Mesendoderm (in vitro differentiated cells): ENCODE data around the gene AMIGO1.

Source experiments
- DNase-seq: peaks from one replicate; pipeline ENCODE4 v3.0.0; 2013
- H2AK5ac ChIP-seq: 2 replicates; pipeline ENCODE4 v1.6.1; 2013; ENCODE audit warnings: low read length, inconsistent platforms
- H2BK120ac ChIP-seq: 2 replicates; pipeline ENCODE4 v1.6.1; 2013; ENCODE audit warnings: low read depth, mild to moderate bottlenecking, low read length, moderate library complexity, mixed read lengths
- H2BK15ac ChIP-seq: replicated peaks from 2 replicates; pipeline ENCODE4 v1.6.1; 2013; ENCODE audit warnings: low read depth, mild to moderate bottlenecking, moderate library complexity
- H2BK5ac ChIP-seq: 2 replicates; pipeline ENCODE4 v1.6.1; 2013; ENCODE audit warnings: low read length, inconsistent platforms
- H3K18ac ChIP-seq: 2 replicates; pipeline ENCODE4 v1.6.1; 2013; ENCODE audit warnings: mild to moderate bottlenecking, low read length, mixed read lengths
- H3K23ac ChIP-seq: one replicate; pipeline ENCODE4 v1.6.1; 2013; ENCODE audit warnings: low read length
- H3K27ac ChIP-seq: 2 replicates; pipeline ENCODE4 v1.5.1; 2013; ENCODE audit warnings: low read depth, mild to moderate bottlenecking, inconsistent platforms, low read length, moderate library complexity
- H3K27me3 ChIP-seq: 2 replicates; pipeline ENCODE4 v1.6.1; 2013; ENCODE audit warnings: low read length, control low read depth, mild to moderate bottlenecking, inconsistent platforms; ENCODE audit not compliant: insufficient read depth, poor library complexity
- H3K36me3 ChIP-seq: 2 replicates; pipeline ENCODE4 v1.6.1; 2013; ENCODE audit warnings: low read length, inconsistent platforms; ENCODE audit not compliant: control insufficient read depth, insufficient read depth
- H3K4ac ChIP-seq: one replicate; pipeline ENCODE4 v1.6.1; 2013; ENCODE audit warnings: low read depth, mild to moderate bottlenecking, low read length, moderate library complexity
- H3K4me1 ChIP-seq: 2 replicates; pipeline ENCODE4 v1.6.1; 2013; ENCODE audit warnings: low read depth, low read length, inconsistent platforms; ENCODE audit not compliant: control insufficient read depth
- H3K4me2 ChIP-seq: 2 replicates; pipeline ENCODE4 v1.6.1; 2013; ENCODE audit warnings: low read length
- H3K4me3 ChIP-seq: 2 replicates; pipeline ENCODE4 v1.5.1; 2013; ENCODE audit warnings: mild to moderate bottlenecking, low read length
- H3K56ac ChIP-seq: one replicate; pipeline ENCODE4 v1.6.1; 2013; ENCODE audit warnings: low read length
- H3K79me1 ChIP-seq: 2 replicates; pipeline ENCODE4 v1.6.1; 2013; ENCODE audit warnings: low read length, inconsistent platforms
- H3K79me2 ChIP-seq: 2 replicates; pipeline ENCODE4 v1.6.1; 2013; ENCODE audit warnings: mild to moderate bottlenecking, low read length; ENCODE audit not compliant: control insufficient read depth, insufficient read depth
- H3K9ac ChIP-seq: 2 replicates; pipeline ENCODE4 v1.6.1; 2013; ENCODE audit warnings: low read length, inconsistent platforms
- H4K5ac ChIP-seq: one replicate; pipeline ENCODE4 v1.6.1; 2013; ENCODE audit warnings: low read length
- H4K8ac ChIP-seq: one replicate; pipeline ENCODE4 v1.6.1; 2013; ENCODE audit warnings: low read depth, mild to moderate bottlenecking, control low read depth, low read length, moderate library complexity
- WGBS: extraction: QIAGEN DNeasy Blood & Tissue Kit; methylation state at CpG from one replicate; pipeline ENCODE4 v1.1.7; 2013; ENCODE audit warnings: low lambda C conversion rate, missing lambda C conversion rate; ENCODE audit not compliant: insufficient coverage; ENCODE audit errors: extremely low coverage; 5-methylcytosine and 5-hydroxymethylcytosine counted together

Gene AMIGO1

GRCh38 chr1:109530457-109531087 lies 21.0 kb upstream of the AMIGO1 start:
- WGBS, result no CpG with 5 or more reads among the region's 13 CpGs
- no peak overlapping the region for H4K5ac ChIP-seq
- H3K56ac ChIP-seq, result no peak overlapping the region
- H3K4me1 ChIP-seq, result no peaks in the 10 kb centered on the region
- H3K79me1 ChIP-seq, result no peaks in the 10 kb centered on the region
- no peaks in the 10 kb centered on the region for H3K79me2 ChIP-seq
- no peak overlapping the region for H2AK5ac ChIP-seq
- H3K18ac ChIP-seq, result no peak overlapping the region
- no peaks in the 10 kb centered on the region for H3K36me3 ChIP-seq
- no peak overlapping the region for H3K9ac ChIP-seq
- H3K27ac ChIP-seq, result no peak overlapping the region
- no peak overlapping the region for H4K8ac ChIP-seq
- H3K4me2 ChIP-seq, result no peak overlapping the region
- H2BK5ac ChIP-seq, result no peak overlapping the region
- no peak overlapping the region for H3K4ac ChIP-seq
- no peaks in the 10 kb centered on the region for H3K27me3 ChIP-seq
- H3K4me3 ChIP-seq, result no peak overlapping the region
- no peak overlapping the region for H2BK120ac ChIP-seq
- no peak overlapping the region for H2BK15ac ChIP-seq
- H3K23ac ChIP-seq, result no peak overlapping the region
- DNase-seq, result no peak

GRCh38 chr1:109529881-109530456 lies 20.4 kb upstream of the AMIGO1 start:
- Histone ChIP-seq H3K27ac (no peak overlapping the region), H3K9ac (no peak overlapping the region), H3K23ac (no peak overlapping the region), H3K27me3 (no peaks in the 10 kb centered on the region), H2BK120ac (no peak overlapping the region), H3K18ac (no peak overlapping the region), H4K8ac (no peak overlapping the region), H3K4me2 (no peak overlapping the region), H2BK15ac (no peak overlapping the region), H3K4me1 (no peaks in the 10 kb centered on the region), H3K36me3 (no peaks in the 10 kb centered on the region), H2BK5ac (no peak overlapping the region), H2AK5ac (no peak overlapping the region), H3K4me3 (no peak overlapping the region), H4K5ac (no peak overlapping the region), H3K79me1 (no peaks in the 10 kb centered on the region), H3K79me2 (no peaks in the 10 kb centered on the region), H3K56ac (no peak overlapping the region), H3K4ac (no peak overlapping the region)
- DNase-seq, result no peak
- no CpG with 5 or more reads among the region's 8 CpGs for WGBS

GRCh38 chr1:109528712-109529111 lies 19.2 kb upstream of the AMIGO1 start:
- no peak overlapping the region for H4K8ac ChIP-seq
- no peaks in the 10 kb centered on the region for H3K36me3 ChIP-seq
- H2BK120ac ChIP-seq, result no peak overlapping the region
- no peak overlapping the region for H3K27ac ChIP-seq
- no peak overlapping the region for H2AK5ac ChIP-seq
- H2BK5ac ChIP-seq, result no peak overlapping the region
- no peak overlapping the region for H3K9ac ChIP-seq
- H3K79me2 ChIP-seq, result no peaks in the 10 kb centered on the region
- no peak overlapping the region for H3K56ac ChIP-seq
- H3K4ac ChIP-seq, result no peak overlapping the region
- no peak overlapping the region for H3K4me2 ChIP-seq
- no peak overlapping the region for H4K5ac ChIP-seq
- no peaks in the 10 kb centered on the region for H3K4me1 ChIP-seq
- H2BK15ac ChIP-seq, result no peak overlapping the region
- no peak overlapping the region for H3K23ac ChIP-seq
- WGBS, result no CpG with 5 or more reads among the region's 3 CpGs
- no peaks in the 10 kb centered on the region for H3K27me3 ChIP-seq
- H3K18ac ChIP-seq, result no peak overlapping the region
- no peak for DNase-seq
- no peak overlapping the region for H3K4me3 ChIP-seq
- no peaks in the 10 kb centered on the region for H3K79me1 ChIP-seq

GRCh38 chr1:109527846-109528695 lies 18.5 kb upstream of the AMIGO1 start:
- Histone ChIP-seq H3K23ac (no peak overlapping the region), H3K79me2 (no peaks in the 10 kb centered on the region), H4K5ac (no peak overlapping the region), H3K4me3 (no peak overlapping the region), H3K79me1 (no peaks in the 10 kb centered on the region), H2BK5ac (no peak overlapping the region), H3K9ac (no peak overlapping the region), H2BK120ac (no peak overlapping the region), H3K4me2 (no peak overlapping the region), H2BK15ac (no peak overlapping the region), H4K8ac (no peak overlapping the region), H3K4me1 (no peaks in the 10 kb centered on the region), H3K56ac (no peak overlapping the region), H3K4ac (no peak overlapping the region), H3K36me3 (no peaks in the 10 kb centered on the region), H3K18ac (no peak overlapping the region), H3K27me3 (no peaks in the 10 kb centered on the region), H2AK5ac (no peak overlapping the region), H3K27ac (no peak overlapping the region)
- no CpG with 5 or more reads among the region's 9 CpGs for WGBS
- no peak for DNase-seq

- H2BK15ac ChIP-seq, result no peak overlapping the region
- no peak overlapping the region for H3K4me3 ChIP-seq
- WGBS, result no CpG with 5 or more reads among the region's 14 CpGs
- H3K79me1 ChIP-seq, result no peaks in the 10 kb centered on the region
- H3K9ac ChIP-seq, result no peak overlapping the region
- no peak overlapping the region for H2BK5ac ChIP-seq
- no peak overlapping the region for H3K18ac ChIP-seq
- H3K79me2 ChIP-seq, result no peaks in the 10 kb centered on the region
- no peak overlapping the region for H3K27ac ChIP-seq
- no peaks in the 10 kb centered on the region for H3K36me3 ChIP-seq
- no peak overlapping the region for H3K4ac ChIP-seq
- H4K5ac ChIP-seq, result no peak overlapping the region
- H3K23ac ChIP-seq, result no peak overlapping the region
- H3K4me1 ChIP-seq, result no peaks in the 10 kb centered on the region
- no peak overlapping the region for H4K8ac ChIP-seq
- H3K4me2 ChIP-seq, result no peak overlapping the region
- H3K27me3 ChIP-seq, result no peaks in the 10 kb centered on the region
- DNase-seq, result no peak
- H2AK5ac ChIP-seq, result no peak overlapping the region
- H2BK120ac ChIP-seq, result no peak overlapping the region
- H3K56ac ChIP-seq, result no peak overlapping the region
Observed at GRCh38 chr1:109527098-109527811, 17.7 kb upstream of the AMIGO1 start.
